Uterus (tissue), 2 donors: ENCODE results near the gene DCDC2.

ENCODE experiments used
- CTCF ChIP-seq, 4 experiments: fragments of 200-600 bp in 2 of 4; fragments of 450-650 bp in 2 of 4; sonication (generic) in 2 of 4; IDR thresholded peaks; one replicate each; pipeline ENCODE4 v1.5.1; 2016 to 2019; ENCODE audit warnings: antibody characterized with exemption in 4 of 4, mild to moderate bottlenecking in 2 of 4, moderate library complexity in 1 of 4
- POLR2A ChIP-seq, 2 donors: fragments of 450-650 bp; IDR thresholded peaks; one replicate each; pipeline ENCODE4 v1.6.1; 2016; ENCODE audit warnings: antibody characterized with exemption in 2 of 2, mild to moderate bottlenecking in 1 of 2, moderate library complexity in 1 of 2

GRCh38 chr6:24225838-24226237 lies 132.0 kb downstream of the DCDC2 start:
- TF ChIP-seq POLR2A (IDR thresholded peaks at IDR 0.05) = no peak
- no peak for TF ChIP-seq CTCF (IDR thresholded peaks at IDR 0.05)
